GM19463 (cell line): ENCODE results near the gene IFT43.

Source experiments
- ATAC-seq: cut with Tn5 transposase; IDR thresholded peaks from one replicate; pipeline ENCODE4 v1.9.1; 2021; ENCODE audit warnings: mild to moderate bottlenecking, moderate library complexity; ENCODE audit not compliant: unreplicated experiment

IFT43 gene

DNA sequence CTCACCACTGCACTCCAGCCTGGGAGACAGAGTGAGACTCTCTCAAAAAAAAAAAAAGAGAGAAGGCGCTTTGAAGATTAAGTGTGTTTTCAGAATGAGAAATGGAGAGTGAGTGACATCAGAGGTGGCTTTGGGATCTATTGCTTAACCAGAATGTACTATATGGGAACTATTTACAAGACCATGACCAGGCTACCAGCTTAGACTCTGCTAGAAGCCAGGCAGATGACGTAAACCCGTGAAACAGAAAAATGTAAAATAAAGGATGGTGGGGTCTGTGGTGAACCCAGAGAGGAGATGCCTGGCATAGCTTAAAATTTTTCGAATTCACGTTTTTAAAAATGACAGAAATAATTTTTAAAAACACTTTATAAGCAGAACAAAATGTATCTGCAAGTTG lies 82.0 kb downstream of the IFT43 start:
- ATAC-seq = no peak

DNA sequence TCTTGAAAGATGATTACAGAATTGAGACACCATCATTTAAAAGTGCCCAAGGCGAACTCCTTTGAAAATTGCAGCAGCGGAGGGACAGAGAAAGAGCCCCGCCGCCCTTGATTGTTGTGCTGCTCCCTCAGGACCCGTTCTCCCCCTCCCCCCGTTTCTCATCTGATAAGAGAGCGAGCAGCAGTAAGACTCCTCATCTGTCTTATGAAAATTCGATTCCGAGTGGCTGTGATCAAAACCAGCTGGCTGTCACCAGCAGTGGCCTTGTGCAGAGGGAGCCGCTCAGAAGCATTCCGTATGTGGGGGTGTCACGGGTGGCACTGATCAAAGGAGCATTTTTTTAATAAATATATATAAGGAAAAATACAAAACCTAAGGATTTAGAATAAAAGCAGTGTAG lies 88.2 kb downstream of the IFT43 start:
- ATAC-seq = no peak

DNA sequence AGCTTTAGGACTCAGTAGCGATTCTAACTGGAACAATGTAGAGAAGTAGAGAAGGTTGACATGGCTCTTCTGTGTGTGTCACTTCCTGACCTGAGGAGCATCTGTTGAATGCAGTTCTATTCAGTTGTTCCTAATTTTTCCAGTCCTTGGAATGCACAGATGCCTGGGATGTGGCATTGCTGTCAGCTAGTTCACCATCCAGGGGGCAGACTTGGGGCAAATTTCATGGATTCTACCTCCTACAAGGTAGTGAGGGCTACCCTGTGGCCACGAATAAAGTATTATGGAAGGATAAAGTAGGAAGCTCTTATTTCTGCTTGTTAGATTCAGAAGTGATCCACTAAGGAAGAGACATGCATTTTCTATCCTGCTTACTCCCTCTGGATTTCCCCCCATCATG lies 91.8 kb downstream of the IFT43 start:
- no peak for ATAC-seq

GRCh38 chr14:76078501-76078900 lies 92.9 kb downstream of the IFT43 start:
- no peak for ATAC-seq

- ATAC-seq = no peak
These were observed 94.5 kb downstream of the IFT43 start for GRCh38 chr14:76080025-76080424.

DNA sequence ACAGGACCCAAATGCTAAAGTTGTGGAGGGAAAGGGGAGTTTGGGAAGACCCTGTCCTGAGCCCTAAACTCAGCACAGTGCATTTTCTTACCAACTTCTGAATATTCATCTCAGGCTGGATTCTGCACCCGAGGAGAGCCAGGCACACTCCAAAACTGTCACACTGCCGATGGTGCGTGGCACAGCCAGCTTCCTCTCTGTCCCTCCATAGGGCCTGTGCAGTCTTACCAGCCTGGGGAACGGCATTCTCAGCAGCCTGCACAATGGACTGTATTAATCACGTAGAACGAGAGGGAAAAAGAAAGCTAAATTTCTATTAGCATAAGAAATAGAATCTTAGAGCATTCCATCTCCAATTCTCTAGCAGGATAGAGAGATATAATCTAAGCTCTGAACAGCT lies 94.9 kb downstream of the IFT43 start:
- no peak for ATAC-seq

GRCh38 chr14:76081642-76082041 lies 96.1 kb downstream of the IFT43 start:
- ATAC-seq = no peak

GRCh38 chr14:76083796-76084765 lies 98.5 kb downstream of the IFT43 start:
- no peak for ATAC-seq

- ATAC-seq = no peak
These were observed 99.8 kb downstream of the IFT43 start for GRCh38 chr14:76085358-76085757.

DNA sequence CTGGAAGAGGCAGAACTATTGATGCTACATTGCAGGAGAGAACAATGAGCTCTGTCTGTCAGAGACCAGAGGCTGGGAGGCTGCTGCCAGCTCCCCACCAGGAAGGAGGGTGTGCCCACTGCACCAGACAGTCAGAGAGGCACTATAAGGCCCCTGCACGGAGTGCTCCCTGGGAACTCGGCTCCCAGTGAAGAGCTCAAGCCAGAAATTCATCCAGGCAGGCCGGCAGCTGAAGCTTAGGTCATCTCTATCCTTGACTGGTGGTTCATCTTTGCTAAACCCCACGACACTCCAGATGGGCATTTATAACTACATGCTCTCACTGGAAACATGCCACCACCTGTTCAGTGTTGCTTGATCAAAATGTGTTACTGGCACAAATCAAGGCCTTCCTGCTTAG lies 101.1 kb downstream of the IFT43 start:
- no peak for ATAC-seq

DNA sequence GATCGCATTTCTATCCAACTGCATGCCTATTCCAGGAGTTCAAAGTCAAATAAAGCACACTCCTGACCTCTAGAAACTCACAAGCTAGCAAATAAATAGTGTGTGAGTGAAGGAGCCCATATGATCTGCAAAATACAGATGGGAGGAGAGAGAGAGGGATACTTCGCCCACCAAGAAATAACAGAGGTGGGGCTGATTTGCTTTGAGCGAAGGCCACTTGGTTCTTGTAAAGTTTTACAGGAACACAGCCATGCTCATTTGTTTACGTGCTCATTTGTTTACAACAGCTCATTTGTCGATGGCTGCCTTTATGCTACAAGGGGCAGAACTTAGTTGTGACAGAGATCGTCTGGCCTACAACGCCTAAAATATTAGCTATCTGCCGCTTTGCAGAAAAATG lies 102.8 kb downstream of the IFT43 start:
- no peak for ATAC-seq

DNA sequence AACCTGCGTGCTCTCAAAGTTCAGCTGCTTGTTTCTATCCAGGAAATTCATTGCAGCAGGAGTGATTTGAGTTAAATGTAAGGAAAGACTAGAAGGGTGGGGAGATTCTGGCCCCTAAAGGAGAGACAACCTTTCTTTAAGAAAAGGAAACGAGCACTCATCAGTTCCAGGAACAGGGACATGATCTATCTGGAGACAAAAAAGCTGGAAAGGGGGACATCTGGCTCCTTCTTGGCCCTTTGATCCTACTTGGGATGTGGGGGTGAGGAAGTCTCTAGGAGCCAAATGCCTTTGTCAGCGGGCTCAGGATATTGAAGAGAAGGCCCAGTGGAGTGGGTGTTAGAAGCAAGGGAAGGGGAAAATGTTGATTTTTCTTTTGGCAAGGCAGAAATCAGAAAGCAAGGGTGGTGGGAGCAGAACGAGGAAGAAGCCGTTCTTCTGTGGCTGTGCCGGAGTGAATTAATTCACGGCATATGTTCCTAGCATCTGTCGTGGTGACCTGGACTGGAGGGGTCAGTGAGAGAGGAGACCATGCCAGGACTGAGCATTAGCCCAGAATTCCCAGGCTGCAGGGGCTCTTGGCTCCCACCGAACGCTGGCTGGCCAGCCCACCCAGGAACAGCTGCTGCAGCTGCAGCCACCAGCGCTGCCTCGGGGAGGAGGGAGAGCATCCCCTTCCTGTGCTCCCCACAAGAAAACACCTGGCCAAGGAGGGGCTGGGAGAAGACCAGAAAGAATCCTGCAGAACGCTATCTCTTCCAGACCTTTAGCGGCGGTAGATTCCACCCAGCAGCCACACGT lies 103.4 kb downstream of the IFT43 start:
- no peak for ATAC-seq

DNA sequence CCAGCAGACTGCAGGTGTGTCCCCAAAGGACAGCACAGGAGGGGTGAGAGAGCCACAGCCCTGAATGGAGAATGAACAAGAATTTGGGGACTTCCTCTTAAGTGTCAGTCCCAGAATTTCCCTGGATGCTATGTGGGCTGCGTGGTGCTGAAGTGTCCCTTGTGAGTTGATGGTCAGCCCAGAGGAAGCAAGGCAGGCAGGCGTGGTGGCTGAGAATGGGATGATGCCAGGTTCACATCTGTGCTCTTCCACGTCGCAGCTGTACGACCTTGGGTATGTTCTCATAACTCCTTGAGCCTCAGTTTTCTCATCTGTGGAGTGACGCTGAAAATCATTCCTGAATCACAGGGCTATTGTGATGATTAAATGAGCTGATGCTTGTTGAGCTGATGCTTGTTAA lies 104.0 kb downstream of the IFT43 start:
- no peak for ATAC-seq

- ATAC-seq = no peak
These were observed 105.2 kb downstream of the IFT43 start for GRCh38 chr14:76090616-76091391.

GRCh38 chr14:76093077-76093476 lies 107.5 kb downstream of the IFT43 start:
- no peak for ATAC-seq

GRCh38 chr14:76096257-76096656 lies 110.7 kb downstream of the IFT43 start:
- no peak for ATAC-seq

- ATAC-seq = no peak
These were observed 112.0 kb downstream of the IFT43 start for GRCh38 chr14:76097547-76097946.

- no peak for ATAC-seq
These were observed 112.5 kb downstream of the IFT43 start for GRCh38 chr14:76098047-76098446.

DNA sequence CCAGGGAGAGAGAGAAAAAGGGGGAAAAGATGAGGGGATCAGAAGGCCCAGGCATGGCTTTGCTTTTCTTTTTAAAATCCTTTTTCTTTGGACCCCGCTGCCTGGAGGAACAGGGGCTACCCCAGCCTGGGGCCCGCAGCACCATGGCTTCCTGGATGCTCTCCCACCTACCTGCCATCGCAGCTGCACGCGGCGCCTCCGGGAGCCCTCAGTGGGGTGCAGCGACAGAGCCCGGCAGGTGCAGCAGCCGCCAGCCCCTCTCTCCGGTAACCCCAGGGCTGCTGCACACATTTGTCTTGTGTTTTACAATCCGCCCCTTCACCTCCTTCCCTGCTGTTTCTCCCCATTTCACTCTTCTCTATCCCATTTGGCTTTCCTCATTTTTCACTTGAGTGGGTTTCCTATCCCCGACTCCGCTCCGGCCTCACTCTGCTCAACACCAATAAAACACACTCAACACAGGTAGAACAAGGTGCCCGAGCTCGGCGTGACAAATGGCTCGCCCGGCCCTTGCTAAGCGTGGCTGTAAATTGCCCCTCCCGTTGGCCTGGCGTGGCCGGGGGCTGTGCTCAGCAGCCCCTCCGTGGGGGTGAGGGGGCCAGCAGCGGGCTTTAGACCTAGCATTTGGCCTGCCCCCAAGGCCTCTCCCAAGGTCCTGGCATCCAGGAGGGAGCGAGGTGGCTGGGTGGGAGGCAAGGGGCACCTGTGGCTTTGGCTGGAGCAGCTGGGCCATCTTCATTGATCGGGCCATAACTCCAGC lies 113.5 kb downstream of the IFT43 start:
- ATAC-seq = no peak

GRCh38 chr14:76100236-76100635 lies 114.7 kb downstream of the IFT43 start:
- no peak for ATAC-seq
